Measurements from ENCODE around the gene DNAI2. TPM values are rescaled to one million over a fixed set of nuclear protein-coding genes. Genes with fewer than 3 reads are reported as not detected.

Gene DNAI2
- total and polyA plus RNA-seq, 4 experiments from 2014 or later, result 0.28 to 8.4 (median 6.0) TPM; not detected in 1

- Mint-ChIP-seq H3K4me3 (no peak overlapping the region), H3K36me3 (no peaks in the 10 kb centered on the region), H3K9me3 (peaks cover 0 to 4% (median 0%) of the 10 kb centered on the region in 8 donors), H3K27me3 (peaks cover 20 to 22% of the 10 kb centered on the region in 2 donors), H3K27ac (no peak overlapping the region), H3K4me1 (peaks cover 5 to 12% (median 6%) of the 10 kb centered on the region in 4 donors)
- Histone ChIP-seq H3K27ac (ENCODE audit: low read depth, low read length) (no peak overlapping the region), H3K9me3 (ENCODE audit: control insufficient read depth in 1 of 2, low read length in 2 of 2) (no peaks in the 10 kb centered on the region), H3K4me1 (ENCODE audit: insufficient read depth, low read length) (peaks cover 5% of the 10 kb centered on the region), H3K27me3 (ENCODE audit: insufficient read depth, low read length) (peaks cover 15% of the 10 kb centered on the region), H3K4me3 (ENCODE audit: low read length in 2 of 2) (no peak overlapping the region), H3K36me3 (ENCODE audit: insufficient read depth, low read length) (no peaks in the 10 kb centered on the region)
- ChIA-PET CTCF (ENCODE audit: partially characterized antibody) (interaction anchor here (0.8 to 4.6 kb wide), 8 partner anchors 11 to 64 kb away, joined by 3 to 23 read pairs (median 6); partner anchors contain the start of genes BTBD17 and GPR142), POLR2A (ENCODE audit: partially characterized antibody) (no interaction called here)
- DNase-seq, result peak in 1 of 5 donors; percentile 16
- intact Hi-C loops (cut with micrococcal nuclease), result no loop called here
These were observed 77.6 kb downstream of the DNAI2 start for GRCh38 chr17:74351552-74352210.

- H3K4me1 ChIP-seq (ENCODE audit: insufficient read depth, low read length), result peaks cover 13% of the 10 kb centered on the region
- H3K27ac Mint-ChIP-seq, result no peak overlapping the region
- no peaks in the 10 kb centered on the region for H3K9me3 ChIP-seq (ENCODE audit: control insufficient read depth in 1 of 2, low read length in 2 of 2)
- H3K36me3 ChIP-seq (ENCODE audit: insufficient read depth, low read length), result no peaks in the 10 kb centered on the region
- intact Hi-C loops (cut with micrococcal nuclease), result loop anchor here (1.0 kb wide), 2 partner anchors 52 to 143 kb away; no protein-coding TSS in a partner anchor
- ChIA-PET CTCF (ENCODE audit: partially characterized antibody) (interaction anchor here (0.7 to 4.6 kb wide), 6 partner anchors 9 to 142 kb away, joined by 3 to 23 read pairs (median 6); partner anchors contain the start of genes BTBD17 and GPR142), POLR2A (ENCODE audit: partially characterized antibody) (no interaction called here)
- H3K4me3 Mint-ChIP-seq, result peak overlapping the region in 1 of 8 donors; percentile 41
- peaks cover 5 to 17% (median 10%) of the 10 kb centered on the region in 4 donors for H3K4me1 Mint-ChIP-seq
- DNase-seq, result no peak
- peaks cover 21% of the 10 kb centered on the region for H3K27me3 ChIP-seq (ENCODE audit: insufficient read depth, low read length)
- peaks cover 25 to 27% of the 10 kb centered on the region in 2 donors for H3K27me3 Mint-ChIP-seq
- no peak overlapping the region for H3K27ac ChIP-seq (ENCODE audit: low read depth, low read length)
- no peaks in the 10 kb centered on the region for H3K36me3 Mint-ChIP-seq
- H3K9me3 Mint-ChIP-seq, result peaks cover 0 to 4% (median 0%) of the 10 kb centered on the region in 8 donors
- H3K4me3 ChIP-seq (ENCODE audit: low read length in 2 of 2), result no peak overlapping the region
These were observed 79.5 kb downstream of the DNAI2 start for GRCh38 chr17:74353446-74354060.

- Histone ChIP-seq H3K27ac (ENCODE audit: low read depth, low read length) (no peak overlapping the region), H3K36me3 (ENCODE audit: insufficient read depth, low read length) (no peaks in the 10 kb centered on the region), H3K27me3 (ENCODE audit: insufficient read depth, low read length) (peaks cover 25% of the 10 kb centered on the region), H3K9me3 (ENCODE audit: control insufficient read depth in 1 of 2, low read length in 2 of 2) (no peaks in the 10 kb centered on the region), H3K4me3 (ENCODE audit: low read length in 2 of 2) (no peak overlapping the region), H3K4me1 (ENCODE audit: insufficient read depth, low read length) (peaks cover 13% of the 10 kb centered on the region)
- H3K4me1 Mint-ChIP-seq, result peaks cover 5 to 20% (median 10%) of the 10 kb centered on the region in 4 donors
- no peaks in the 10 kb centered on the region for H3K36me3 Mint-ChIP-seq
- CTCF ChIA-PET (ENCODE audit: partially characterized antibody), result interaction anchor here (2.7 to 4.6 kb wide), 2 partner anchors 13 to 53 kb away, joined by 11 to 23 read pairs; partner anchors contain the start of gene GPR142
- POLR2A ChIA-PET (ENCODE audit: partially characterized antibody), result no interaction called here
- intact Hi-C loops (cut with micrococcal nuclease), result loop anchor here (1.0 kb wide), 2 partner anchors 53 to 144 kb away; no protein-coding TSS in a partner anchor
- H3K27me3 Mint-ChIP-seq, result peaks cover 29 to 31% of the 10 kb centered on the region in 2 donors
- peaks cover 0 to 4% (median 0%) of the 10 kb centered on the region in 8 donors for H3K9me3 Mint-ChIP-seq
- H3K27ac Mint-ChIP-seq, result no peak overlapping the region
- DNase-seq, result peak; percentile 49 to 55 (median 54)
- peak overlapping the region in 3 of 8 donors; percentile 9 to 54 (median 32) for H3K4me3 Mint-ChIP-seq
These were observed 80.1 kb downstream of the DNAI2 start for GRCh38 chr17:74354123-74354522.

DNA sequence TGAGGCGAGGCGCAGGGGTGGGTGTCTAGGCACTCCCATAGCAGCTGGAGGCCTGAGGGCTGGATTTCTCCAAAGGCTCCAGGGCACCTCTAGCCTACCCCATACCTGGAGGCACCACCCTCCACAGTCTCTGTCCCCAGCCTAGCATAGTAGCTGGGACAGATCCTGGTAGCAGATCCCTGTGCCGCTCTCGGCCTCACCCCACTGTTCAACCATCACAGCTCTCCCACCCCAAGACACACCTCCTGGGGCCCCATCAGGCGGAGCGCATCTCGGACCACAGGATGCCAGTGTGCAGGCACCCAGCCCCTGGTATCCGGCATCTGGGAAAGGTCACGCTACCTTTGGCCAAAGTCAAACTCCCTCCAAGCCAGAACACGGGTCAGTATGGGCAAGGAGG is 80.5 kb downstream of the DNAI2 start:
- peaks cover 5 to 20% (median 10%) of the 10 kb centered on the region in 4 donors for H3K4me1 Mint-ChIP-seq
- H3K9me3 Mint-ChIP-seq, result peaks cover 0 to 4% (median 0%) of the 10 kb centered on the region in 8 donors
- H3K27me3 ChIP-seq (ENCODE audit: insufficient read depth, low read length), result peaks cover 25% of the 10 kb centered on the region
- peaks cover 29 to 31% of the 10 kb centered on the region in 2 donors for H3K27me3 Mint-ChIP-seq
- no peak overlapping the region for H3K27ac ChIP-seq (ENCODE audit: low read depth, low read length)
- intact Hi-C loops (cut with micrococcal nuclease), result loop anchor here (1.0 kb wide), 2 partner anchors 53 to 144 kb away; no protein-coding TSS in a partner anchor
- CTCF ChIA-PET (ENCODE audit: partially characterized antibody), result no interaction called here
- no peaks in the 10 kb centered on the region for H3K9me3 ChIP-seq (ENCODE audit: control insufficient read depth in 1 of 2, low read length in 2 of 2)
- no peaks in the 10 kb centered on the region for H3K36me3 Mint-ChIP-seq
- POLR2A ChIA-PET (ENCODE audit: partially characterized antibody), result no interaction called here
- H3K4me3 ChIP-seq (ENCODE audit: low read length in 2 of 2), result no peak overlapping the region
- H3K27ac Mint-ChIP-seq, result no peak overlapping the region
- H3K4me1 ChIP-seq (ENCODE audit: insufficient read depth, low read length), result peaks cover 13% of the 10 kb centered on the region
- peak overlapping the region in 1 of 8 donors; percentile 54 for H3K4me3 Mint-ChIP-seq
- no peak for DNase-seq
- H3K36me3 ChIP-seq (ENCODE audit: insufficient read depth, low read length), result no peaks in the 10 kb centered on the region

GRCh38 chr17:74355065-74355464 is 81.0 kb downstream of the DNAI2 start:
- H3K27ac ChIP-seq (ENCODE audit: low read depth, low read length), result no peak overlapping the region
- H3K36me3 ChIP-seq (ENCODE audit: insufficient read depth, low read length), result no peaks in the 10 kb centered on the region
- Mint-ChIP-seq H3K9me3 (peaks cover 0 to under 1% (median 0%) of the 10 kb centered on the region in 8 donors), H3K27ac (no peak overlapping the region), H3K36me3 (no peaks in the 10 kb centered on the region), H3K4me1 (peaks cover 5 to 20% (median 10%) of the 10 kb centered on the region in 4 donors), H3K4me3 (no peak overlapping the region), H3K27me3 (peaks cover 29 to 31% of the 10 kb centered on the region in 2 donors)
- CTCF ChIA-PET (ENCODE audit: partially characterized antibody), result interaction anchor here (2.4 kb wide), 1 partner anchor 13 kb away, joined by 11 read pairs; the partner anchor contains the start of gene GPR142
- H3K4me3 ChIP-seq (ENCODE audit: low read length in 2 of 2), result no peak overlapping the region
- H3K4me1 ChIP-seq (ENCODE audit: insufficient read depth, low read length), result peaks cover 13% of the 10 kb centered on the region
- POLR2A ChIA-PET (ENCODE audit: partially characterized antibody), result no interaction called here
- DNase-seq, result no peak
- intact Hi-C loops (cut with micrococcal nuclease), result no loop called here
- H3K9me3 ChIP-seq (ENCODE audit: control insufficient read depth in 1 of 2, low read length in 2 of 2), result no peaks in the 10 kb centered on the region
- peaks cover 30% of the 10 kb centered on the region for H3K27me3 ChIP-seq (ENCODE audit: insufficient read depth, low read length)

GRCh38 chr17:74356646-74357465 is 82.8 kb downstream of the DNAI2 start:
- Histone ChIP-seq H3K4me1 (ENCODE audit: insufficient read depth, low read length) (peaks cover 13% of the 10 kb centered on the region), H3K36me3 (ENCODE audit: insufficient read depth, low read length) (no peaks in the 10 kb centered on the region), H3K9me3 (ENCODE audit: control insufficient read depth in 1 of 2, low read length in 2 of 2) (no peaks in the 10 kb centered on the region), H3K27ac (ENCODE audit: low read depth, low read length) (no peak overlapping the region), H3K27me3 (ENCODE audit: insufficient read depth, low read length) (peaks cover 30% of the 10 kb centered on the region), H3K4me3 (ENCODE audit: low read length in 2 of 2) (no peak overlapping the region)
- ChIA-PET POLR2A (ENCODE audit: partially characterized antibody) (interaction anchor here (0.9 to 1.5 kb wide), 2 partner anchors 144 to 147 kb away, joined by 3 to 4 read pairs; partner anchors contain the start of gene TTYH2), CTCF (ENCODE audit: partially characterized antibody) (interaction anchor here (0.6 to 2.4 kb wide), 9 partner anchors 9 to 154 kb away, joined by 3 to 11 read pairs (median 3); partner anchors contain the start of genes GPR142 and RPL38)
- Mint-ChIP-seq H3K27me3 (peaks cover 25 to 33% of the 10 kb centered on the region in 2 donors), H3K4me3 (peak overlapping the region in 3 of 8 donors; percentile 43 to 52 (median 51)), H3K36me3 (no peaks in the 10 kb centered on the region), H3K4me1 (peaks cover 7 to 20% (median 13%) of the 10 kb centered on the region in 4 donors), H3K9me3 (no peaks in the 10 kb centered on the region), H3K27ac (no peak overlapping the region)
- DNase-seq, result peak in 3 of 5 donors; percentile 14 to 25 (median 14)
- intact Hi-C loops (cut with micrococcal nuclease), result no loop called here
